Stimulated activated CD4-positive, alpha-beta T cell treated with anti-CD3 and anti-CD28 coated beads, TNF-alpha, amount 100 ng/mL, for 24 hours (primary cell): ENCODE results near the gene NUAK1.
"Not testable (repeated sequence)": the region's sequence is repeated elsewhere in the genome, so short reads cannot be mapped to it uniquely, and the experiment has no call there.

Source experiments
- DNase-seq, 3 experiments: peaks; one replicate each; pipeline ENCODE4 v3.0.0-alpha.2; 2020; ENCODE audit warnings: low read depth in 3 of 3

Gene NUAK1

DNA sequence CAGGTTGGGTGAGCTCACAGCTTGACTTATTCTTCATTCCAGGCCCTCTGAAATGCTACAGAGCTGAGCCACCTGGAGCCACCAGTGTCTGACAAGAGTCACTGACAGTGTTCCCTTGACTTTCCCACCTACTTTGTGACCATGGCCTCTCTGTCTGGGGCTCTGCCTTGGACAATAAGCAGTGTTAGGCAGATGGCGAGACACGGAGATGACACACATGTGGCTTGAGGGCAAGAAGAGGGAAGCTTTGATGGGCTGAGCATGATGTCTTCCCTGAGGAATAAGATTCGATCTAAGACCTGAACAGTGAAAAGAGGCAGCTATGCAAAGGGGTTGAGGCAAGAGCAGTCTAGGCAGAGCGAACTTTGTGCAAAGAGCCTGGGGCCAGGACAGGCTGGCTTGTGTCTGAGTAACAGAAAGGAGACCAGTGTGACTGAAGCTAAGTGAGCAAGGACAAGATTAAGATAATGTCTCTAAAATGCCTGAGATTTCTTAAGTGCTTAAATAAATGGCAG, 105.5 kb downstream of the NUAK1 start:
- no peak for DNase-seq

- DNase-seq: no peak
Observed at GRCh38 chr12:106032623-106032925, 106.2 kb downstream of the NUAK1 start.

- DNase-seq: no peak
Observed at GRCh38 chr12:106031761-106032622, 106.8 kb downstream of the NUAK1 start.

GRCh38 chr12:106030210-106031071, 108.3 kb downstream of the NUAK1 start:
- DNase-seq: no peak

- DNase-seq: no peak
Observed at GRCh38 chr12:106029532-106029931, 109.2 kb downstream of the NUAK1 start.

- DNase-seq: no peak
Observed at GRCh38 chr12:106027911-106028310, 110.8 kb downstream of the NUAK1 start.

GRCh38 chr12:106027286-106027685, 111.5 kb downstream of the NUAK1 start:
- DNase-seq: no peak

GRCh38 chr12:106025129-106025528, 113.6 kb downstream of the NUAK1 start:
- no peak for DNase-seq

DNA sequence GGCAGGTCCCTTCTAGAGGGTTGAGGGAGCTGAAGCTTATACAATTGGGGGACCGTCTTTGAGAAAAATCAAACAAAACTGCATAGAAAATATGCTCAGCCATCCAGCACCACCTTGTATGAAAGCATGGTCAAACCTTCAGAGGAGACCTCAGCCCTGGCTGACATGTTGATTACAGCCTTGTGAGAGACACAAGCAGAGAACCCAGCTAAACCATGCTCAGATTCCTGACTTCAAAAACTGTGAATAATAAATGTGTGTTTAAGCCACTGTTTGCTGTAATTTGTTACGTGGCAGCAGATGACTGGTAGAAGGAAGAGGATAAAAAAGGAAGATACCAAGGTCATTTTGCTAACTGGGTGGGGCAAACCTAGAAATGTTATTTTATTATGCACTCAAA, 115.7 kb downstream of the NUAK1 start:
- DNase-seq: no peak

GRCh38 chr12:106022568-106023012, 116.2 kb downstream of the NUAK1 start:
- DNase-seq: no peak

DNA sequence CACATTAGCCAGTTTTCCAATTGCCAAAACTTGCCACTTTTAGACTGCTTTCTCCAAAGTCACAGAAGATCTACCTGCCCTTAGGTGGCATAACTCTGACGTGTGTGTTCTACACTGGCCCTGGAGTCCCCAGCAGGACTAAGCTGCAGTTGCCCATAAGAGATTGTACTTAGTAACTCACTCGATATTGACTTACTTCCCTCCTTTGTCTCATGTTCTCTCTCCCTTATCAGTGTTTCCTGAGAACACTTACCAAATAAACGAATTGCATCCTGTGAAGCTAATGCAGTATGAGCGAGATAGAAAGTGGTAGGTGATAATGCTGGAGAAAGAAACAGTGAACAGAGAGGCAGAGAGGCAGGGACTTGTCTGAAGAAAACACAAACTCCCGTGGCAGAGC, 117.2 kb downstream of the NUAK1 start:
- DNase-seq: no peak

GRCh38 chr12:106020736-106021135, 118.0 kb downstream of the NUAK1 start:
- DNase-seq: no peak

DNA sequence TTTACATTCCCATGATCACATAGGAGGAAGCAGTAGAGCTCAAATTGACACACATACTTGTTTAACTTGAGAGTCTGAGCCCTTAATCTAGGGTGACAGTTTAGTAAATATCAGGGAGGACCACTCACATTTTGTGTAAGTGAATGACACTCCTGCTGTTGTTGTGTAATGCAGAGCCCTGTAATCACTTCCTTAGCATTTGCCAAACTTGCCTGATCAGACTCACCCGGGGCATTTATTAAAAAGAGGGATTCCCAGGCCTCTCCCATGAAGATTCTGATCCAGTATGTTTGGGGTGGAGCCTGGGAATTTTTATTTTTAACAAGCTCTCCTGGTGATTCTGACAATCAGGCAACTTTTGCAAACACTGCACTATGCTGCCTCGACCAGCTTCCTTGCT, 119.6 kb downstream of the NUAK1 start:
- DNase-seq: no peak

- DNase-seq: no peak
Observed at GRCh38 chr12:106018286-106018685, 120.5 kb downstream of the NUAK1 start.

DNA sequence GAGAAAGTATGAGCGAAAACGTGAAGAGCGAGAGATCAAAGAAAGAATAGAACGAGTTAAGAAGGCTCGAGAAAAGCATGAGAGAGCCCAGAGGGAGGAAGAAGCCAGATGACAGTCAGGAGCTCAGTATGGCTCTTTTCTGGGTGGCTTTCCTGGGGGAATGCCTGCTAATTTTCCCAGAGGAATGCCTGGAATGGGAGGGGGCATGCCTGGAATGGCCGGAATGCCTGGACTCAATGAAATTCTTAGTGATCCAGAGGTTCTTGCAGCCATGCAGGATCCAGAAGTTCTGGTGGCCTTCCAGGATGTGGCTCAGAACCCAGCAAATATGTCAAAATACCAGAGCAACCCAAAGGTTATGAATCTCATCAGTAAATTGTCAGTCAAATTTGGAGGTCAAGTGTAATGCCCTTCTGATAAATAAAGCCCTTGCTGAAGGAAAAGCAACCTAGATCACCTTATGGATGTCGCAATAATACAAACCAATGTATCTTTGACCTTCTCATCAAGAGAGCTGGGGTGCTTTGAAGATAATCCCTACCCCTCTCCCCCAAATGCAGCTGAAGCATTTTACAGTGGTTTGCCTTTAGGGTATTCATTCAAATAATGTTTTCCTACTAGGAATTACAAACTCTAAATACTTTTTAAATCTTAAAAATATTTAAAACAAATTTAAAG, 122.0 kb downstream of the NUAK1 start:
- DNase-seq: not testable (repeated sequence)

GRCh38 chr12:106015646-106016045, 123.1 kb downstream of the NUAK1 start:
- no peak for DNase-seq

DNA sequence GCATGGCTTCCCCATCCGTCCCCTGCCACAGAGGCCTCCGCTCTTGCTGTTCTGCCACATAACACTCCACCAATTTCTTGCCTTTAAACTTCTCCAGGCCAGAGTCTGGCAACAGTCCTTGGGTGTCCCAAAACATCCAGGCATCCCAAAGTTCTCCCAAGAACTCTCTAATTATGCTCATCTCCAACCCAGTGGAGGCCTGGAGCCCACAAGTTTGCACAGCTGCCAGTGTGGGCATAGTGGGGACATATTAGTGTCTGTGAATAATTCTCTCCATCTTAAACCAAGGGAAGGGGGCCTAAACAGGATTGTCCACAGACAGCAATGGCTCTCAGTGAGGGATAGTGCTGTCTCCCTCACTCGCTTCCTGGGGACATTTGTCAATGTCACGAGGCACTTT, 124.8 kb downstream of the NUAK1 start:
- DNase-seq: no peak
